HG03097 (cell line): ENCODE data around the gene SUN5.
"Not testable (repeated sequence)": the region's sequence is repeated elsewhere in the genome, so short reads cannot be mapped to it uniquely, and the experiment has no call there.

ENCODE experiments used
- ATAC-seq: cut with Tn5 transposase; IDR thresholded peaks from one replicate; pipeline ENCODE4 v1.9.1; 2021; ENCODE audit not compliant: unreplicated experiment, low FRiP score

The SUN5 gene

GRCh38 chr20:32965581-32966373 lies 38.5 kb downstream of the SUN5 start:
- no peak for ATAC-seq

DNA sequence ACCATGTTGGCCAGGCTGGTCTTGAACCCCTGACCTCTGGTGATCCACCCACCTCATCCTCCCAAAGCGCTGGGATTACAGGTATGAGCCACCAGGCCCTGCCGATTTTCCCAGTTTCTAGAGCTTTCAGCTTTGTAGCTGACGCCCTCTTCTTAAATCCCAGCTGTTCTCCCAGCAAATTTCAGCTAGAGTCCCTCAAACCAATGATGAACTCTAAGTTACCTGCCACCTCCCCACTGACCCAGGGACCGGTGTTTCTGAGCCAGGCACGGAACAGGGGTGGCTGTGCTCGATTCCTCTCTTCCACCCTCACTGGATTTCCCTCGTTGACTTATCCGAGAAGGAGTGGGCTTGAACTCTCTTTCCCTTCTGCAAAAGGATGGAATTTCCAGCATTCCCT lies 39.1 kb downstream of the SUN5 start:
- no peak for ATAC-seq

DNA sequence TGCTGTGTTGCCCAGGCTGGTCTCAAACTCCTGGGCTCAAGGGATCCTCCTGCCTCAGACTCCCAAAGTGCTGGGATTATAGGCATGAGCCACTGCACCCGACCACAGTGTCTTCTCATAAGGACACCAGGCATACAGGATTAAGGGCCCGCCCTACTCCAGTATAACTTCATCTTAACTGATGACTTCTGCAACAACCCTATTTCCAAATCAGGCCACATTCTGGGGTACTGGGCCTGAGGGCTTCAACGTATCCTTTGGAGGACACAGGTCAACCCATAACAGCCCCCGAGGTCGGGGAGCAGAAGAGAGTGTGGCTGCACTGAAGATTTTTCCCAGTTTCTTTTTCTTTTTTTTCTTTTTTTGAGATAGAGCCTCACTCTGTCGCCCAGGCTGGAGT lies 39.7 kb downstream of the SUN5 start:
- ATAC-seq = no peak

GRCh38 chr20:32963176-32963575 lies 41.1 kb downstream of the SUN5 start:
- no peak for ATAC-seq

DNA sequence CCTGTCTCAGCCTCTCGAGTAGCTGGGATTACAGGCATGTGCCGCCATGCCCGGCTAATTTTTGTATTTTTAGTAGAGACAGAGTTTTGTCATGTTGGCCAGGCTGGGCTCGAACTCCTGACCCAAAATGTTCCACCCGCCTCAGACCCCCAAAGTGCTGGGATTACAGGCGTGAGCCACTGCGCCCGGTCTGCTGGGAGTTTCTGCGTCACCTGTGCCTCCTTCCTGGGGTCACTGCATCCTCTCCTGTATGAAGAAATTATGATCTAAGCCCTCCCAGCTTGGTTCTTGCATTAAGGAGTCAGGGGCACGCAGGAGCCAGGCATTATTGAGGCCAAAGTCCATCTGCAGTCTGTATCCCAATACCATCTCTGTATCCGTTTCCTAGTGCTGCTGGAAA lies 41.6 kb downstream of the SUN5 start:
- ATAC-seq = not testable (repeated sequence)

DNA sequence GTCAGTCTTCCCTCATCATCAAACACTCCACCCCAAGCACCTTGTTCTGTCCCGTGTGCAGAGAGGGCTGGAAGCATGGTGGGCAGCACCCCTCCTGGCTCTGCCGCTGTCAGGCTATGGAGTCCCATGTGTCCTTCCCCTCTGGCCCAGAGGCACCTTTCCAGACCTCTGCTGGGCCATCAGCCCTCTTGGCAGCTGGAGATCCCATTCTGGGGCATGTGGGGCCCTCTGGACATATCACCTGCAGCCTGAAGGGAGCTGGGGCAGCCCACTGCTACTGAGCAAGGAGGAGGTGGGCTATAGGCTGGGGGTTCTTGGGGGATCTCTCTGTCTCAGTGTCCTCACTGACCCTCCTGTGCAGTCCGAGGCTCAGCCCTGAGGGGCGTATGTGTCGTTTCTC lies 42.2 kb downstream of the SUN5 start:
- no peak for ATAC-seq

GRCh38 chr20:32960849-32961731 lies 43.1 kb downstream of the SUN5 start:
- ATAC-seq = no peak

DNA sequence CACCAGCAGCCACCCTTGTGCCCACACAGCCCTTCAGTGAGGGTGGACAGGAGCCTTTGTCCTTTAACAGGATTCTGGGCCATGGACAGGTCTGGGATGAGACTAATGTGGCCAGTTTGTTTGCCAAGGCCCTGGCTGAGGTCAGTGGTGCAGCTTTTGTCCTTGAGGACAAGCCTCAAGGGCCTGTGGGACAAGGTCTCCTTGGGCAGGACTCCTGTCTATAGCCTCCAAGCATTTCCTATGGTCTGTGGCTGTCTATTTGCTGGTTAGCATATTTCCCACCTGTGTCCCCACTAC lies 44.1 kb downstream of the SUN5 start:
- ATAC-seq = no peak

GRCh38 chr20:32959351-32960221 lies 44.6 kb downstream of the SUN5 start:
- no peak for ATAC-seq

GRCh38 chr20:32958574-32958973 lies 45.7 kb downstream of the SUN5 start:
- no peak for ATAC-seq

GRCh38 chr20:32957459-32957858 lies 46.8 kb downstream of the SUN5 start:
- no peak for ATAC-seq

GRCh38 chr20:32950539-32950938 lies 53.7 kb downstream of the SUN5 start:
- ATAC-seq = not testable (repeated sequence)

DNA sequence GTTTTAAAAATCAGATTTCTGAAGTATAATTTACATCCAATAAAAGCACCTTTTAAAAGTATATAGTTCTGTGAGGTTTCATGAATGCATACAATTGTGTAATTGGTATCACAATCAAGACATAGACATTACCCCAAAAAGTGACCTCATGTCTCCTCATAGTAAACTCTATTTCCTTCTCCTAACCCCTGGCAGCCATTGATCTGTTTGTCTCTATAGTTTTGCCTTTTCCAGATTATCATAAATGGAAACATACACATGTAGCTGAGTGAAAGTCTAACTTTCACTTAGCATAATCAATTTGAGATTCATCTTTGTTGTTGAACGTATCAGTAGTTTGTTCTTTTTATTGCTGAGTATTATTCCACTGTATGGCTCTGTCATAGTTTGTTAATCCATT lies 57.6 kb downstream of the SUN5 start:
- ATAC-seq = no peak

DNA sequence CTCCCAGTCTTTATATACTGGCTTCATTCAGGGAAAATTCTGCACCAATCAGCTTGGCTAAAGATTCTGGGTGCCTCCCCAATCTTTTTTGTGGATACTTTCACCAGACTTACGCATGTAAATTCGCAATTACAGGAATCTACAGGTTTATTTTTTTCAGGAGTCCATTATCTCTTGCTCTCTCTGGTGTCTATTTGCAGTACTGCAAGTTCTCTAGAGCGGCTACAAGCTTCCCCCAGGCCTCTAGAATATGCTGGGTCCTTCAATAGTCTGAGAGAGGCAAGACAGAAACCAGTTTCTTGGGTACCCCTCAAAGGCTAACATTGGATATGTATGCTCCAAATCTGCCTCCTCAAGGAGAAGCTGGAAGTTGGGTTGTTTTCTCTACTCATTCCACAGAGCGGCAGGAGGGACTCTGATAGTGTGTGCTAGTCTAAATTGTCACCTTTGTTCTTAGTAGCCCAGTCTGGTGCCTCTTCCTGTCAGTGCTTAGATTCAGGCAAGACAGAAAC lies 58.5 kb downstream of the SUN5 start:
- no peak for ATAC-seq

GRCh38 chr20:32943490-32944052 lies 60.7 kb downstream of the SUN5 start:
- ATAC-seq = no peak

DNA sequence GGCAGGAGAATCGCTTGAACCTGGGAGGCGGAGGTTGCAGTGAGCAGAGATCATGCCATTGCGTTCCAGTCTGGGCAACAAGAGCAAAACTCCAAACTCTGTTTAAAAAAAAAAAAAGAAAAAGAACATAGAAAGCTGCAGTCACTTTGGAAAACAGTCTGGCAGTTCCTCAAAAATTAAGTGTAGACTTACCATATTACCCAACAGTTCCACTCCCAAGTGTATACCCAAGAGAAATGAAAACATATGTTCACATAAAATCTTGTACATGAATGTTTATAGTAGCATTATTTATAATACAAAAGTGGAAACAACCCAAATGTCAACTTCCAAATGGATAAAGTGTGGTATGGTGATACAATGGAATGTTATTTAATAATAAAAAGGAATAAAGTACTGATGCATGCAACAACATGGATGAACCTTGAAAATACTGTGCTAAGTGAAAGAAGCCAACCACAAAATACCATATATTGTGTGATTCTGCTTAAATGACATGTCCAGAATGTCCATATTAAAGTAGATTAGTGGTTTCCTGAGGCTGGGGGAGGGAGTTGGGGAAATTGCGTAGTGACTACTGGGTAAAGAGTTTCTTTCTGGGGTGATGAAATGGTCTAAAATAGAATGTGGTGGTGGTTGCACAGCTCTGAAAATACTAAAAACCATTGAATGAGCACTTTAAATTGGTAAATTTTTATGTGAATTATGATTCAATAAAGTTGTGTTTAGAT lies 62.9 kb downstream of the SUN5 start:
- no peak for ATAC-seq

DNA sequence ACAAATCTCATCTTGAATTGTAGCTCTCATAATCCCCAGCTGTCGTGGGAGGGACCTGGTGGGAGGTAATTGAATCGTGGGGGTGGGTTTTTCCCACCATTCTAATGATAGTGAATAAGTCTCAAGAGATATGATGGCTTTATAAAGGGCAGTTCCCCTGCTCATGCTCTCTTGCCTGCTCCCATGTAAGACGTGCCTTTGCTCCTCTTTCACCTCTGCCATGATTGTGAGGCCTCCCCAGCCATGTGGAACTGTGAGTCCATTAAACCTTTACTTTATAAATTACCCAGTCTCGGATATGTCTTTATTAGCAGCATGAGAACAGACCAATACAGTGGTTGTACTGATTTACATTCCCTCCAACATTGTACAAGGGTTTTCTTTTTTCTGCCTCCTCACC lies 69.7 kb downstream of the SUN5 start:
- ATAC-seq = no peak
